Measurements from ENCODE around the gene RGS5. TPM values are rescaled to one million over a fixed set of nuclear protein-coding genes. Genes with fewer than 3 reads are reported as not detected.

Gene RGS5
- total RNA-seq, 1 experiment from 2014 or later = 3.6 TPM

- no peak for DNase-seq
- intact Hi-C loops (cut with micrococcal nuclease; ENCODE audit: unreplicated experiment) = no loop called here
- no peak overlapping the region for H3K4me3 ChIP-seq
- H3K9me3 ChIP-seq (ENCODE audit: insufficient read depth, low read depth) = no peaks in the 10 kb centered on the region
- ChIA-PET POLR2A (ENCODE audit: unreplicated experiment) (no interaction called here), CTCF (no interaction called here)
- TF ChIP-seq CTCF (conservative IDR thresholded peaks at IDR 0.05) (no peak), EZH2 (IDR thresholded peaks at IDR 0.05; ENCODE audit: low read depth) (no peak)
- H4K20me1 ChIP-seq (ENCODE audit: insufficient read depth) = no peaks in the 10 kb centered on the region
- no peak overlapping the region for H3K4me2 ChIP-seq
- no peaks in the 10 kb centered on the region; the same call in 1 of the 2 replicates for H3F3A ChIP-seq (ENCODE audit: insufficient read depth, low read depth)
- no peaks in the 10 kb centered on the region for H3K36me3 ChIP-seq (ENCODE audit: low read depth)
- no peaks in the 10 kb centered on the region; the same call in 1 of the 2 replicates for H3K9me2 ChIP-seq (ENCODE audit: insufficient read depth)
- H2AFZ ChIP-seq = no peak overlapping the region
- no peaks in the 10 kb centered on the region for H3K4me1 ChIP-seq (replicated peaks; ENCODE audit: insufficient read depth)
- no TSS peak for BruUV-seq (replicated peaks)
- no peaks in the 10 kb centered on the region for H3K27me3 ChIP-seq (ENCODE audit: insufficient read depth, low read depth)
- H3K27ac ChIP-seq = no peak overlapping the region
- no peaks in the 10 kb centered on the region for H3K79me2 ChIP-seq (ENCODE audit: low read depth)
Observed at GRCh38 chr1:163147019-163147418, 55.7 kb downstream of the RGS5 start.

DNA sequence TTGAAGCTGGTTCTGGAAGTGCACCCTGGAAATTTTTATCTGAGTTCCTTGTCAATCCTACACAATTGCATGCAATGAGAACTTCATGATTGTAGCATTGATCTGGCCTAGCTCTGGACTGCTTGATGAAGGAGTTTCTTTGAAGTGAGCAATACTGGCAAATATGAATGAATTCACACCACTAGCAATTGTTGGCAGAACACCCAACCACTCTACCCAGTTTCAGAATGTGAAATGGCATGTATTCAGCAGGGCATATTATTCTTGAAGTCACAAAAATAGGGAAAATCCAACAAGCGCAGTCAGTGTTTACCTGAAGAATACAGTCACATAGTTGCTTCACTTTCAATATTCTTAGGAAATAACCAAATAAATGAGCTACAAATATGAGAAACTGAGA, 57.3 kb downstream of the RGS5 start:
- no peaks in the 10 kb centered on the region for H4K20me1 ChIP-seq (ENCODE audit: insufficient read depth)
- H3K79me2 ChIP-seq (ENCODE audit: low read depth) = no peaks in the 10 kb centered on the region
- H3K9me2 ChIP-seq (ENCODE audit: insufficient read depth) = no peaks in the 10 kb centered on the region; the same call in 1 of the 2 replicates
- no peaks in the 10 kb centered on the region for H3K4me1 ChIP-seq (replicated peaks; ENCODE audit: insufficient read depth)
- intact Hi-C loops (cut with micrococcal nuclease; ENCODE audit: unreplicated experiment) = no loop called here
- H3K36me3 ChIP-seq (ENCODE audit: low read depth) = no peaks in the 10 kb centered on the region
- BruUV-seq (replicated peaks) = no TSS peak
- H3K27me3 ChIP-seq (ENCODE audit: insufficient read depth, low read depth) = no peaks in the 10 kb centered on the region
- H3K4me2 ChIP-seq = no peak overlapping the region
- no peaks in the 10 kb centered on the region for H3K9me3 ChIP-seq (ENCODE audit: insufficient read depth, low read depth)
- no peaks in the 10 kb centered on the region; the same call in 1 of the 2 replicates for H3F3A ChIP-seq (ENCODE audit: insufficient read depth, low read depth)
- no peak for TF ChIP-seq CTCF (conservative IDR thresholded peaks at IDR 0.05)
- no peak for TF ChIP-seq EZH2 (IDR thresholded peaks at IDR 0.05; ENCODE audit: low read depth)
- no peak for DNase-seq
- ChIA-PET CTCF (no interaction called here), POLR2A (ENCODE audit: unreplicated experiment) (no interaction called here)
- H3K4me3 ChIP-seq = no peak overlapping the region
- H3K27ac ChIP-seq = no peak overlapping the region
- no peak overlapping the region for H2AFZ ChIP-seq

GRCh38 chr1:163144418-163144817, 58.3 kb downstream of the RGS5 start:
- H3K4me1 ChIP-seq (replicated peaks; ENCODE audit: insufficient read depth) = no peaks in the 10 kb centered on the region
- no peak overlapping the region for H2AFZ ChIP-seq
- no peaks in the 10 kb centered on the region; the same call in 1 of the 2 replicates for H3F3A ChIP-seq (ENCODE audit: insufficient read depth, low read depth)
- TF ChIP-seq CTCF (conservative IDR thresholded peaks at IDR 0.05) (no peak), EZH2 (IDR thresholded peaks at IDR 0.05; ENCODE audit: low read depth) (no peak)
- no peak for DNase-seq
- intact Hi-C loops (cut with micrococcal nuclease; ENCODE audit: unreplicated experiment) = no loop called here
- no peaks in the 10 kb centered on the region for H3K79me2 ChIP-seq (ENCODE audit: low read depth)
- ChIA-PET CTCF (no interaction called here), POLR2A (ENCODE audit: unreplicated experiment) (interaction anchor here (0.7 kb wide), 1 partner anchor 52 kb away, joined by 4 read pairs; no protein-coding TSS in a partner anchor)
- no peaks in the 10 kb centered on the region for H3K9me3 ChIP-seq (ENCODE audit: insufficient read depth, low read depth)
- no peaks in the 10 kb centered on the region for H3K36me3 ChIP-seq (ENCODE audit: low read depth)
- H4K20me1 ChIP-seq (ENCODE audit: insufficient read depth) = no peaks in the 10 kb centered on the region
- no peaks in the 10 kb centered on the region for H3K27me3 ChIP-seq (ENCODE audit: insufficient read depth, low read depth)
- no peak overlapping the region for H3K27ac ChIP-seq
- no peak overlapping the region for H3K4me3 ChIP-seq
- no peak overlapping the region for H3K4me2 ChIP-seq
- H3K9me2 ChIP-seq (ENCODE audit: insufficient read depth) = no peaks in the 10 kb centered on the region; the same call in 1 of the 2 replicates
- no TSS peak for BruUV-seq (replicated peaks)

Measured in PC-9 (cell line).